RPMI8226 (cell line): Measurements from ENCODE around the gene ZNF579.
"Not testable (repeated sequence)": the region's sequence is repeated elsewhere in the genome, so short reads cannot be mapped to it uniquely, and the experiment has no call there.

ENCODE experiments used
- DNase-seq: peaks from one replicate; pipeline ENCODE4 v3.0.0-alpha.2; 2015

The ZNF579 gene

GRCh38 chr19:55593096-55593772 is 12.6 kb upstream of the ZNF579 start:
- no peak for DNase-seq

GRCh38 chr19:55592391-55593090 is 11.9 kb upstream of the ZNF579 start:
- DNase-seq, result no peak

GRCh38 chr19:55591555-55591954 is 10.9 kb upstream of the ZNF579 start:
- no peak for DNase-seq

GRCh38 chr19:55590617-55591016 is 10.0 kb upstream of the ZNF579 start:
- peak; percentile 21 for DNase-seq

GRCh38 chr19:55590109-55590508 is 9.5 kb upstream of the ZNF579 start:
- no peak for DNase-seq

GRCh38 chr19:55588738-55589137 is 8.1 kb upstream of the ZNF579 start:
- no peak for DNase-seq

- DNase-seq, result peak; percentile 98
These were observed 6.5 kb upstream of the ZNF579 start for GRCh38 chr19:55586976-55587668.

- DNase-seq, result peak; percentile 38
These were observed 5.2 kb upstream of the ZNF579 start for GRCh38 chr19:55585658-55586339.

- DNase-seq, result no peak
These were observed 4.2 kb upstream of the ZNF579 start for GRCh38 chr19:55584871-55585270.

GRCh38 chr19:55583897-55584296 is 3.2 kb upstream of the ZNF579 start:
- DNase-seq, result not testable (repeated sequence)

GRCh38 chr19:55582284-55582683 is 1.6 kb upstream of the ZNF579 start:
- DNase-seq, result not testable (repeated sequence)

- no peak for DNase-seq
These were observed 1.2 kb upstream of the ZNF579 start for GRCh38 chr19:55581823-55582223.

- no peak for DNase-seq
These were observed 636 bp upstream of the ZNF579 start for GRCh38 chr19:55581145-55581822.

GRCh38 chr19:55579766-55580621 is 654 bp downstream of the ZNF579 start:
- peak; percentile 30 for DNase-seq

- DNase-seq, result no peak
These were observed 1.6 kb downstream of the ZNF579 start for GRCh38 chr19:55578761-55579747.

GRCh38 chr19:55578031-55578760 is 2.5 kb downstream of the ZNF579 start:
- no peak for DNase-seq

- DNase-seq, result no peak
These were observed 3.9 kb downstream of the ZNF579 start for GRCh38 chr19:55576746-55577145.

GRCh38 chr19:55573929-55574328 is 6.7 kb downstream of the ZNF579 start:
- not testable (repeated sequence) for DNase-seq

- DNase-seq, result not testable (repeated sequence)
These were observed 11.2 kb downstream of the ZNF579 start for GRCh38 chr19:55569477-55569876.
